ENCODE results near the gene OR1N1. TPM values are rescaled to one million over a fixed set of nuclear protein-coding genes. Genes with fewer than 3 reads are reported as not detected.

Gene OR1N1
- total RNA-seq, 1 experiment from 2014 or later = not detected

- H3K27me3 Mint-ChIP-seq (ENCODE audit: low read depth) = no peaks in the 10 kb centered on the region; the same call in 1 of the 2 replicates
- Histone ChIP-seq H3K23me2 (ENCODE audit: insufficient read length, low read depth, low read length, poor library complexity, severe bottlenecking) (no peaks in the 10 kb centered on the region), H3K18ac (ENCODE audit: insufficient read length, low read depth, low read length) (no peak overlapping the region), H3K27ac (ENCODE audit: insufficient read length, low read depth, low read length) (no peak overlapping the region), H3K4me2 (ENCODE audit: insufficient read depth, insufficient read length, low read length) (no peak overlapping the region), H3K79me1 (ENCODE audit: insufficient read depth, low read depth, low read length, poor library complexity, severe bottlenecking) (no peaks in the 10 kb centered on the region), H4K5ac (ENCODE audit: insufficient read length, low read depth, low read length) (no peak overlapping the region), H2BK5ac (ENCODE audit: insufficient read length, low read length) (no peak overlapping the region), H4K8ac (replicated peaks; ENCODE audit: insufficient read length, low read depth, low read length) (no peak overlapping the region), H2BK20ac (ENCODE audit: low read depth, low read length, poor library complexity, severe bottlenecking) (no peak overlapping the region), H3K14ac (ENCODE audit: insufficient read depth, low read length) (no peak overlapping the region), H3K9me3 (ENCODE audit: control insufficient read depth, low read depth, low read length) (peaks cover 48% of the 10 kb centered on the region), H2AK5ac (ENCODE audit: insufficient read length, low read length) (no peak overlapping the region), H2BK12ac (ENCODE audit: insufficient read length, low read depth, low read length) (no peak overlapping the region), H3K23ac (ENCODE audit: insufficient read length, low read depth, low read length) (no peak overlapping the region), H4K91ac (ENCODE audit: insufficient read length, low read depth, low read length) (no peak overlapping the region), H3K27me3 (ENCODE audit: insufficient read depth, low read length) (no peaks in the 10 kb centered on the region), H4K20me1 (ENCODE audit: control insufficient read depth, insufficient read depth, insufficient read length) (no peaks in the 10 kb centered on the region), H3K56ac (ENCODE audit: insufficient read length, low read depth, low read length) (no peak overlapping the region), H3T11ph (ENCODE audit: low read length) (no peak overlapping the region), H2AFZ (ENCODE audit: low read length) (no peak overlapping the region), H3K9ac (ENCODE audit: extremely low read depth, insufficient read length, low read length) (no peak overlapping the region), H2BK15ac (ENCODE audit: low read depth, low read length) (no peak overlapping the region), H2BK120ac (ENCODE audit: low read depth, low read length, poor library complexity, severe bottlenecking) (no peak overlapping the region), H3K4me1 (ENCODE audit: insufficient read depth, low read length) (no peaks in the 10 kb centered on the region), H3K79me2 (ENCODE audit: insufficient read depth, low read length) (no peaks in the 10 kb centered on the region), H3K4ac (ENCODE audit: low read depth, low read length) (no peak overlapping the region)
- H3K4me1 Mint-ChIP-seq = no peaks in the 10 kb centered on the region
- DNase-seq = peak; percentile 75
- WGBS (ENCODE audit: extremely low coverage, insufficient read length, low lambda C conversion rate) = no CpG with 5 or more reads among the region's 9 CpGs
- peaks cover 71 to 82% of the 10 kb centered on the region in 2 experiments for H3K9me3 Mint-ChIP-seq
- no peak for TF ChIP-seq CTCF (conservative IDR thresholded peaks at IDR 0.05)
- no peak overlapping the region for H3K4me3 Mint-ChIP-seq
- H3K27ac Mint-ChIP-seq = no peak overlapping the region
- H3K36me3 Mint-ChIP-seq (ENCODE audit: insufficient read depth in 1 of 3, low read depth in 3 of 3) = peaks cover 5 to 27% (median 6%) of the 10 kb centered on the region in 3 experiments; a peak in 5 of 7 replicates
Observed at GRCh38 chr9:122562134-122562760, 35.2 kb upstream of the OR1N1 start.

Data from H9 (cell line).